Esophagus muscularis mucosa (tissue), 4 donors: ENCODE results near the gene KRTAP9-6. TPM values are rescaled to one million over a fixed set of nuclear protein-coding genes. Genes with fewer than 3 reads are reported as not detected.
"Not testable (repeated sequence)": the region's sequence is repeated elsewhere in the genome, so short reads cannot be mapped to it uniquely, and the experiment has no call there.

ENCODE experiments used
- DNase-seq: peaks from one replicate; pipeline ENCODE4 v3.0.0-alpha.2; 2017; ENCODE audit errors: extremely low spot score
- H3K27ac ChIP-seq, 4 donors: fragments of 200-600 bp; sonication (generic); replicated peaks in 1 of 4; 1 replicate in 3 of 4; 2 replicates in 1 of 4; pipeline ENCODE4 v1.5.1; 2016 to 2019; ENCODE audit warnings: mild to moderate bottlenecking in 1 of 4
- H3K27me3 ChIP-seq, 4 donors: fragments of 200-600 bp; sonication (generic); one replicate each; pipeline versions ENCODE4 v1.5.1 to v1.6.0; 2016 to 2019
- H3K36me3 ChIP-seq, 4 donors: fragments of 200-600 bp; sonication (generic); one replicate each; pipeline ENCODE4 v1.5.1; 2016 to 2019
- H3K4me1 ChIP-seq, 4 donors: fragments of 200-600 bp; sonication (generic); one replicate each; pipeline ENCODE4 v1.5.1; 2016 to 2019
- H3K4me3 ChIP-seq, 4 donors: fragments of 200-600 bp; sonication (generic); 1 replicate in 2 of 4; 2 replicates in 2 of 4; pipeline ENCODE4 v1.5.1; 2016 to 2019; ENCODE audit warnings: mild to moderate bottlenecking in 4 of 4, moderate library complexity in 1 of 4
- H3K9me3 ChIP-seq, 4 donors: fragments of 200-600 bp; sonication (generic); 1 replicate in 3 of 4; 2 replicates in 1 of 4; pipeline ENCODE4 v1.5.1; 2016 to 2019
- CTCF ChIP-seq, 3 experiments: fragments of 200-600 bp in 2 of 3; fragments of 450-650 bp in 1 of 3; sonication (generic) in 2 of 3; IDR thresholded peaks; one replicate each; pipeline ENCODE4 v1.5.1; 2017 to 2019; ENCODE audit warnings: antibody characterized with exemption in 3 of 3, mild to moderate bottlenecking in 2 of 3, moderate library complexity in 1 of 3
- EP300 ChIP-seq: sonication (generic); formaldehyde crosslinking; IDR thresholded peaks from one replicate; pipeline ENCODE4 v1.6.1; 2017; ENCODE audit warnings: antibody characterized with exemption
- POLR2A ChIP-seq: fragments of 450-650 bp; IDR thresholded peaks from one replicate; pipeline ENCODE4 v1.6.1; 2017; ENCODE audit warnings: antibody characterized with exemption, moderate library complexity, mild to moderate bottlenecking, low read depth
- POLR2AphosphoS5 ChIP-seq, 2 donors: sonication (generic); formaldehyde crosslinking; IDR thresholded peaks; one replicate each; pipeline ENCODE4 v1.6.1; 2017; ENCODE audit warnings: antibody characterized with exemption in 2 of 2
- WGBS: methylation state at CpG from one replicate; pipeline ENCODE4 v1.1.5; 2018; 5-methylcytosine and 5-hydroxymethylcytosine counted together
- intact Hi-C: fragments of 100-400 bp; cut with DNase I; formaldehyde crosslinking; loops from one replicate; pipeline ENCODE4 v1.15.1; 2023
- total RNA-seq, 4 donors: library from RNA; depleted of rRNA; stranded (reverse); fragments of >200 nt; gene quantifications; one replicate each; pipeline versions ENCODE4 v1.1.0 to v1.2.1, GENCODE V29; 2016

The KRTAP9-6 gene
- not detected for total RNA-seq

GRCh38 chr17:41265078-41265477 is at the start of gene KRTAP9-6:
KRTAP9-6 (plus strand) TSS chr17:41265378; CDS start chr17:41265378, 0 bp downstream.
- H3K27ac ChIP-seq, result no peak within 1 kb of the TSS
- peaks cover 0 to 6% (median 0%) of the 10 kb centered on the region in 4 donors for H3K27me3 ChIP-seq
- no peaks in the 10 kb centered on the region for H3K4me1 ChIP-seq
- DNase-seq, result no peak
- H3K9me3 ChIP-seq, result no peaks in the 10 kb centered on the region
- no peak for TF ChIP-seq POLR2A
- no peak for TF ChIP-seq POLR2AphosphoS5 (IDR thresholded peaks at IDR 0.05)
- TF ChIP-seq CTCF (IDR thresholded peaks at IDR 0.05), result no peak
- TF ChIP-seq EP300, result no peak
- intact Hi-C loops, result no loop called here
- 33% methylated on average over 2 of the region's 2 CpGs for WGBS
- no peaks in the 10 kb centered on the region for H3K36me3 ChIP-seq
- no peak within 1 kb of the TSS for H3K4me3 ChIP-seq

- Histone ChIP-seq H3K9me3 (no peaks in the 10 kb centered on the region), H3K4me1 (no peaks in the 10 kb centered on the region), H3K36me3 (no peaks in the 10 kb centered on the region), H3K27me3 (peaks cover 0 to 24% (median 0%) of the 10 kb centered on the region in 4 donors), H3K27ac (no peak overlapping the region), H3K4me3 (no peak overlapping the region)
- no peak for DNase-seq
- intact Hi-C loops, result no loop called here
- 75% methylated on average over 1 of the region's 1 CpG for WGBS
- TF ChIP-seq CTCF (IDR thresholded peaks at IDR 0.05) (no peak), POLR2AphosphoS5 (IDR thresholded peaks at IDR 0.05) (no peak), POLR2A (no peak), EP300 (no peak)
These were observed 49.5 kb upstream of the KRTAP9-6 start for GRCh38 chr17:41215681-41216080.

GRCh38 chr17:41223821-41224220 is 41.4 kb upstream of the KRTAP9-6 start:
- H3K27ac ChIP-seq, result no peak overlapping the region
- 66% methylated on average over 2 of the region's 2 CpGs for WGBS
- H3K36me3 ChIP-seq, result no peaks in the 10 kb centered on the region
- intact Hi-C loops, result no loop called here
- TF ChIP-seq POLR2AphosphoS5 (IDR thresholded peaks at IDR 0.05), result no peak
- no peak for TF ChIP-seq POLR2A
- no peak for TF ChIP-seq EP300
- no peak for TF ChIP-seq CTCF (IDR thresholded peaks at IDR 0.05)
- H3K4me3 ChIP-seq, result no peak overlapping the region
- H3K4me1 ChIP-seq, result no peaks in the 10 kb centered on the region
- DNase-seq, result no peak
- H3K9me3 ChIP-seq, result no peaks in the 10 kb centered on the region
- H3K27me3 ChIP-seq, result no peaks in the 10 kb centered on the region

- intact Hi-C loops, result no loop called here
- TF ChIP-seq POLR2AphosphoS5 (IDR thresholded peaks at IDR 0.05) (no peak), POLR2A (no peak)
- H3K9me3 ChIP-seq, result no peaks in the 10 kb centered on the region
These were observed 39.1 kb upstream of the KRTAP9-6 start for GRCh38 chr17:41226051-41226450.

GRCh38 chr17:41226598-41227095 is 38.5 kb upstream of the KRTAP9-6 start, which contains the start of gene KRTAP9-2:
KRTAP9-2 (plus strand) TSS chr17:41226648; CDS start chr17:41226655, 7 bp downstream.
- WGBS, result no CpG with 5 or more reads among the region's 4 CpGs
- H3K36me3 ChIP-seq, intact Hi-C loops: not testable (repeated sequence)

More at GRCh38 chr17:41226051-41226450, 39.1 kb upstream of the KRTAP9-6 start:
- peaks cover 0 to 4% (median 0%) of the 10 kb centered on the region in 4 donors for H3K27me3 ChIP-seq
- no peaks in the 10 kb centered on the region for H3K4me1 ChIP-seq
- 76% methylated on average over 6 of the region's 6 CpGs for WGBS
- no peak for DNase-seq
- H3K36me3 ChIP-seq, result no peaks in the 10 kb centered on the region
- H3K27ac ChIP-seq, result no peak overlapping the region
- no peak overlapping the region for H3K4me3 ChIP-seq

GRCh38 chr17:41230094-41230493 is 35.1 kb upstream of the KRTAP9-6 start:
- H3K4me3 ChIP-seq, result no peak overlapping the region
- DNase-seq, result no peak
- no peaks in the 10 kb centered on the region for H3K4me1 ChIP-seq
- TF ChIP-seq EP300 (no peak), POLR2AphosphoS5 (IDR thresholded peaks at IDR 0.05) (no peak), POLR2A (no peak), CTCF (IDR thresholded peaks at IDR 0.05) (no peak)
- intact Hi-C loops, result no loop called here
- no peaks in the 10 kb centered on the region for H3K36me3 ChIP-seq
- H3K27ac ChIP-seq, result no peak overlapping the region
- no peaks in the 10 kb centered on the region for H3K9me3 ChIP-seq
- H3K27me3 ChIP-seq, result peaks cover 0 to 24% (median 0%) of the 10 kb centered on the region in 4 donors

More at GRCh38 chr17:41226598-41227095, 38.5 kb upstream of the KRTAP9-6 start, which contains the start of gene KRTAP9-2:
- not testable (repeated sequence) for DNase-seq, H3K27me3 ChIP-seq, H3K27ac ChIP-seq, H3K4me1 ChIP-seq, H3K4me3 ChIP-seq, H3K9me3 ChIP-seq
